HepG2 (cell line): Measurements from ENCODE around the gene SEPTIN2. TPM values are rescaled to one million over a fixed set of nuclear protein-coding genes. Genes with fewer than 3 reads are reported as not detected.

Experiments
- ARNT2 ChIP-seq: sonication (generic); formaldehyde crosslinking; IDR thresholded peaks from 2 replicates; pipeline ENCODE4 v1.8.0; 2022; ENCODE audit warnings: mild to moderate bottlenecking, low read depth, missing genetic modification reagents, moderate library complexity
- CHD2 ChIP-seq: IDR thresholded peaks from 2 replicates; pipeline ENCODE4 v1.6.1; 2011; ENCODE audit warnings: low read depth, low read length, improper control_type of control experiment
- ERF ChIP-seq: IDR thresholded peaks from 2 replicates; pipeline ENCODE4 v1.6.1; 2018; ENCODE audit warnings: missing biosample characterization, missing genetic modification reagents
- MAF1 ChIP-seq: sonication (generic); formaldehyde crosslinking; IDR thresholded peaks from 2 replicates; pipeline ENCODE4 v1.5.0; 2020; ENCODE audit warnings: missing genetic modification reagents, borderline replicate concordance
- MTA1 ChIP-seq: sonication (generic); formaldehyde crosslinking; IDR thresholded peaks from 2 replicates; pipeline ENCODE4 v1.4.0; 2020; ENCODE audit warnings: missing genetic modification reagents, mild to moderate bottlenecking, borderline replicate concordance
- PPARG ChIP-seq: conservative IDR thresholded peaks from 2 replicates; pipeline ENCODE4 v1.6.1; 2016; ENCODE audit warnings: missing biosample characterization, missing genetic modification reagents
- SKI ChIP-seq: fragments of 450-650 bp; IDR thresholded peaks from one replicate; pipeline ENCODE4 v1.6.1; 2018; ENCODE audit warnings: mild to moderate bottlenecking; ENCODE audit not compliant: partially characterized antibody
- U2AF1 ChIP-seq: fragments of 200-400 bp; formaldehyde crosslinking; optimal IDR thresholded peaks from 2 replicates; pipeline ENCODE3; 2017; ENCODE audit warnings: mild to moderate bottlenecking, low read depth, low read length
- ZNF547 ChIP-seq: sonication (generic); formaldehyde crosslinking; IDR thresholded peaks from 2 replicates; pipeline ENCODE4 v1.5.1; 2020; ENCODE audit warnings: mild to moderate bottlenecking, missing genetic modification reagents
- ZNF552 ChIP-seq: sonication (generic); formaldehyde crosslinking; IDR thresholded peaks from 2 replicates; pipeline ENCODE4 v1.9.0; 2022; ENCODE audit warnings: missing genetic modification reagents, mild to moderate bottlenecking, borderline replicate concordance
- ZNF709 ChIP-seq: sonication (generic); formaldehyde crosslinking; IDR thresholded peaks from 2 replicates; pipeline ENCODE4 v1.5.0; 2020; ENCODE audit warnings: mild to moderate bottlenecking, missing genetic modification reagents
- ZNF724P ChIP-seq: sonication (generic); formaldehyde crosslinking; IDR thresholded peaks from 2 replicates; pipeline ENCODE4 v1.8.0; 2022; ENCODE audit warnings: missing genetic modification reagents, borderline replicate concordance
- ZNF781 ChIP-seq: sonication (generic); formaldehyde crosslinking; IDR thresholded peaks from 2 replicates; pipeline ENCODE4 v1.5.1; 2020; ENCODE audit warnings: borderline replicate concordance, mild to moderate bottlenecking, missing genetic modification reagents; ENCODE audit errors: not compliant biosample characterization
- polyA plus RNA-seq, 8 experiments: library from polyadenylated mRNA; depleted of rRNA in 3 of 8; stranded (reverse) in 7 of 8; unstranded in 1 of 8; fragments of >200 nt; fragmentation: Illumina TruSeq in 4 of 8; extraction: Trizol in 4 of 8; gene quantifications; 2 replicates each; pipeline versions ENCODE4 v1.2.1 to v1.2.3, GENCODE V29; 2011 to 2016; ENCODE audit warnings: low read depth in 4 of 8, missing spikeins in 1 of 8, mixed read lengths in 1 of 8; ENCODE audit not compliant: insufficient read depth in 1 of 8
- total RNA-seq, 5 experiments: library from RNA; depleted of rRNA; stranded (reverse); fragments of >200 nt; fragmentation: Illumina TruSeq; extraction: Trizol; gene quantifications; 2 replicates each; pipeline ENCODE4 v1.2.3, GENCODE V29; 2016; ENCODE audit warnings: low read depth in 1 of 5
- TF ChIP-seq, protein P1 (sequence below): sonication (generic); formaldehyde crosslinking; IDR thresholded peaks from 2 replicates; pipeline ENCODE4 v1.5.0; 2020; ENCODE audit warnings: missing genetic modification reagents, mild to moderate bottlenecking, borderline replicate concordance
- TF ChIP-seq, protein P2 (sequence below): sonication (generic); formaldehyde crosslinking; IDR thresholded peaks from 2 replicates; pipeline ENCODE4 v1.4.0; 2020; ENCODE audit warnings: mild to moderate bottlenecking, missing genetic modification reagents, borderline replicate concordance
- TF ChIP-seq, protein P3 (sequence below): sonication (generic); formaldehyde crosslinking; IDR thresholded peaks from 2 replicates; pipeline ENCODE4 v1.4.0; 2020; ENCODE audit warnings: mild to moderate bottlenecking, missing genetic modification reagents
- TF ChIP-seq, protein P4 (sequence below): conservative IDR thresholded peaks from 2 replicates; pipeline ENCODE4 v1.6.1; 2018; ENCODE audit warnings: missing genetic modification reagents
- TF ChIP-seq, protein P5 (sequence below): sonication (generic); formaldehyde crosslinking; IDR thresholded peaks from 2 replicates; pipeline ENCODE4 v1.5.0; 2020; ENCODE audit warnings: missing genetic modification reagents, mild to moderate bottlenecking, borderline replicate concordance

The SEPTIN2 gene
- total and polyA plus RNA-seq, 2 of the 13 experiments (the other 11 are each of a cell fraction or from before 2014, with no cell fraction given), result 493 to 733 TPM

DNA sequence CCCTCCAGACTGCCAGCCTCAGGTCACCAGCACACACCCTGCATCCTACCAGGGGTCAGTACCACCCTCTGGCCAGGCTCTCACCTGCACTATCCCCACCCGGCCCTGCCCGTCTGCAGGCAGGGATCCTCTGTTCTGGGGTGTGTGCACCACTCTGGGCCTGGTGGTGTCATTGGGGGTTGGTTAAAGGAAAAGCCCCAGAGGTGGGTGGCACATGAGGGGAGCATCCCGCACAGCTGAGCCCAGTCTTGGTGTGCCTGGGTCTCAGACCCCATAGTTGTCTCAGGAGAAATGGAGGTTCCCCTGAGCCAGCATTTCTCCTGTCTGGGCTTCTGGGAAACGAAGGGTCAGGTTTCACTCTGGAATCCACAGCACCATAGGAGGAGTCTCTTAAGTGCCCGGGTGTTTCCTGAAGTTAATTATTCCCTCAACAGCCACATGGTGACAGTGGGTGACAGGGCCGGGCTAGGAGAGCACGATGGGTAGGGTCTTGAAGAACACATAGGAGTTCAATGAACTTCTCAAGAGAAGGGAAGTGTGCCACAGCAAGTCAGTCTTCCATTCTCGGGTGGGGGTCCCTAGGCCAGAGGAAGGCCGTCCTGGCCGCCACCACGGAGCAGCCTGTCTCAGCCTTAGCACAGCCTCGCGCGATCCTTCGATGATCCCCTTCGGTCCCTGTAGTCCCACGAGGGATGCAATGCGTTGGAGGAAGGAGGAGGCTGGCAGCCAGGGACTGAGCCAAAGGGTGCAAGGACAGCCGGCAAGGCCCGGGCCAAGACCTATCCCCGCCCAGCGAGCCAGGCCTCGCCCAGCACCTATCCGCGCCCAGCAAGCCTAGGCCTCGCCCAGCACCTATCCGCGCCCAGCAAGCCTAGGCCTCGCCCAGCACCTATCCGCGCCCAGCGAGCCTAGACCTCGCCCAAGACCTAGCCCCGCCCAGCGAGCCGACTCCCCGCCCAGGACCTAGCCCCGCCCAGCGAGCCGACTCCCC, 39.2 kb downstream of the SEPTIN2 start (continued):
- TF ChIP-seq, protein P1, sequence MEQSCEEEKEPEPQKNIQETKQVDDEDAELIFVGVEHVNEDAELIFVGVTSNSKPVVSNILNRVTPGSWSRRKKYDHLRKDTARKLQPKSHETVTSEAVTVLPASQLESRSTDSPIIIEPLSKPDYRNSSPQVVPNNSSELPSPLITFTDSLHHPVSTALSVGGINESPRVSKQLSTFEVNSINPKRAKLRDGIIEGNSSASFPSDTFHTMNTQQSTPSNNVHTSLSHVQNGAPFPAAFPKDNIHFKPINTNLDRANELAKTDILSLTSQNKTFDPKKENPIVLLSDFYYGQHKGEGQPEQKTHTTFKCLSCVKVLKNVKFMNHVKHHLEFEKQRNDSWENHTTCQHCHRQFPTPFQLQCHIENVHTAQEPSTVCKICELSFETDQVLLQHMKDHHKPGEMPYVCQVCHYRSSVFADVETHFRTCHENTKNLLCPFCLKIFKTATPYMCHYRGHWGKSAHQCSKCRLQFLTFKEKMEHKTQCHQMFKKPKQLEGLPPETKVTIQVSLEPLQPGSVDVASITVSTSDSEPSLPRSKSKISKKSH (CRISPR knock-in tag), result peak; percentile 53; the same call in 1 of the 2 replicates
- TF ChIP-seq, protein P2, sequence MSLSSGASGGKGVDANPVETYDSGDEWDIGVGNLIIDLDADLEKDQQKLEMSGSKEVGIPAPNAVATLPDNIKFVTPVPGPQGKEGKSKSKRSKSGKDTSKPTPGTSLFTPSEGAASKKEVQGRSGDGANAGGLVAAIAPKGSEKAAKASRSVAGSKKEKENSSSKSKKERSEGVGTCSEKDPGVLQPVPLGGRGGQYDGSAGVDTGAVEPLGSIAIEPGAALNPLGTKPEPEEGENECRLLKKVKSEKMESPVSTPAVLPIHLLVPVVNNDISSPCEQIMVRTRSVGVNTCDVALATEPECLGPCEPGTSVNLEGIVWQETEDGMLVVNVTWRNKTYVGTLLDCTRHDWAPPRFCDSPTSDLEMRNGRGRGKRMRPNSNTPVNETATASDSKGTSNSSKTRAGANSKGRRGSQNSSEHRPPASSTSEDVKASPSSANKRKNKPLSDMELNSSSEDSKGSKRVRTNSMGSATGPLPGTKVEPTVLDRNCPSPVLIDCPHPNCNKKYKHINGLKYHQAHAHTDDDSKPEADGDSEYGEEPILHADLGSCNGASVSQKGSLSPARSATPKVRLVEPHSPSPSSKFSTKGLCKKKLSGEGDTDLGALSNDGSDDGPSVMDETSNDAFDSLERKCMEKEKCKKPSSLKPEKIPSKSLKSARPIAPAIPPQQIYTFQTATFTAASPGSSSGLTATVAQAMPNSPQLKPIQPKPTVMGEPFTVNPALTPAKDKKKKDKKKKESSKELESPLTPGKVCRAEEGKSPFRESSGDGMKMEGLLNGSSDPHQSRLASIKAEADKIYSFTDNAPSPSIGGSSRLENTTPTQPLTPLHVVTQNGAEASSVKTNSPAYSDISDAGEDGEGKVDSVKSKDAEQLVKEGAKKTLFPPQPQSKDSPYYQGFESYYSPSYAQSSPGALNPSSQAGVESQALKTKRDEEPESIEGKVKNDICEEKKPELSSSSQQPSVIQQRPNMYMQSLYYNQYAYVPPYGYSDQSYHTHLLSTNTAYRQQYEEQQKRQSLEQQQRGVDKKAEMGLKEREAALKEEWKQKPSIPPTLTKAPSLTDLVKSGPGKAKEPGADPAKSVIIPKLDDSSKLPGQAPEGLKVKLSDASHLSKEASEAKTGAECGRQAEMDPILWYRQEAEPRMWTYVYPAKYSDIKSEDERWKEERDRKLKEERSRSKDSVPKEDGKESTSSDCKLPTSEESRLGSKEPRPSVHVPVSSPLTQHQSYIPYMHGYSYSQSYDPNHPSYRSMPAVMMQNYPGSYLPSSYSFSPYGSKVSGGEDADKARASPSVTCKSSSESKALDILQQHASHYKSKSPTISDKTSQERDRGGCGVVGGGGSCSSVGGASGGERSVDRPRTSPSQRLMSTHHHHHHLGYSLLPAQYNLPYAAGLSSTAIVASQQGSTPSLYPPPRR, result no peak
- TF ChIP-seq ZNF724P (CRISPR knock-in tag) (0 out of 2 replicates have a peak, but pooled peaks have one; percentile 50), PPARG (CRISPR knock-in tag) (no peak), CHD2 (peak; percentile 63; the same call in 1 of the 2 replicates), SKI (peak; percentile 12), MTA1 (CRISPR knock-in tag) (0 out of 2 replicates have a peak, but pooled peaks have one; percentile 43), U2AF1 (peak; percentile 28), ARNT2 (CRISPR knock-in tag) (0 out of 2 replicates have a peak, but pooled peaks have one; percentile 67), ZNF547 (0 out of 2 replicates have a peak, but pooled peaks have one; percentile 71), MAF1 (0 out of 2 replicates have a peak, but pooled peaks have one; percentile 66), ZNF552 (CRISPR knock-in tag) (no peak), ZNF781 (CRISPR knock-in tag) (peak; percentile 80), ZNF709 (CRISPR knock-in tag) (0 out of 2 replicates have a peak, but pooled peaks have one; percentile 30), ERF (CRISPR knock-in tag) (peak; percentile 57; the same call in 1 of the 2 replicates)
- TF ChIP-seq, protein P3, sequence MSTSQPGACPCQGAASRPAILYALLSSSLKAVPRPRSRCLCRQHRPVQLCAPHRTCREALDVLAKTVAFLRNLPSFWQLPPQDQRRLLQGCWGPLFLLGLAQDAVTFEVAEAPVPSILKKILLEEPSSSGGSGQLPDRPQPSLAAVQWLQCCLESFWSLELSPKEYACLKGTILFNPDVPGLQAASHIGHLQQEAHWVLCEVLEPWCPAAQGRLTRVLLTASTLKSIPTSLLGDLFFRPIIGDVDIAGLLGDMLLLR, result peak; percentile 63; the same call in 1 of the 2 replicates
- TF ChIP-seq, protein P4, sequence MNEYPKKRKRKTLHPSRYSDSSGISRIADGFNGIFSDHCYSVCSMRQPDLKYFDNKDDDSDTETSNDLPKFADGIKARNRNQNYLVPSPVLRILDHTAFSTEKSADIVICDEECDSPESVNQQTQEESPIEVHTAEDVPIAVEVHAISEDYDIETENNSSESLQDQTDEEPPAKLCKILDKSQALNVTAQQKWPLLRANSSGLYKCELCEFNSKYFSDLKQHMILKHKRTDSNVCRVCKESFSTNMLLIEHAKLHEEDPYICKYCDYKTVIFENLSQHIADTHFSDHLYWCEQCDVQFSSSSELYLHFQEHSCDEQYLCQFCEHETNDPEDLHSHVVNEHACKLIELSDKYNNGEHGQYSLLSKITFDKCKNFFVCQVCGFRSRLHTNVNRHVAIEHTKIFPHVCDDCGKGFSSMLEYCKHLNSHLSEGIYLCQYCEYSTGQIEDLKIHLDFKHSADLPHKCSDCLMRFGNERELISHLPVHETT (CRISPR knock-in tag), result peak; percentile 46; the same call in 1 of the 2 replicates
- TF ChIP-seq, protein P5, sequence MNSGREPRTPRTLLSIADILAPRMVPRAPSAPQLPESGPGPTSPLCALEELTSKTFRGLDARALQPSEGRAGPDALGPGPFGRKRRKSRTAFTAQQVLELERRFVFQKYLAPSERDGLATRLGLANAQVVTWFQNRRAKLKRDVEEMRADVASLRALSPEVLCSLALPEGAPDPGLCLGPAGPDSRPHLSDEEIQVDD (CRISPR knock-in tag), result 0 out of 2 replicates have a peak, but pooled peaks have one; percentile 9
